AG04450 (cell line): ENCODE results near the gene RELN. TPM values are rescaled to one million over a fixed set of nuclear protein-coding genes. Genes with fewer than 3 reads are reported as not detected.

Experiments used
- CTCF ChIA-PET: fragments of 300-600, 350-600 bp; formaldehyde crosslinking; extraction: SDS; loops from one replicate; lab custom pipeline; 2022; ENCODE audit warnings: antibody characterized with exemption, inconsistent platforms; lab: Charles Lee
- POLR2A ChIA-PET: fragments of 350-600 bp; formaldehyde crosslinking; extraction: SDS; loops from one replicate; lab custom pipeline; 2021; ENCODE audit warnings: antibody characterized with exemption, inconsistent platforms; lab: Yijun Ruan, JAX
- DNase-seq: peaks from one replicate; pipeline ENCODE4 v3.0.0-alpha.2; 2011; ENCODE audit warnings: low read depth, low spot score
- H3K27ac ChIP-seq: one replicate; pipeline ENCODE4 v1.5.1; 2012; ENCODE audit warnings: low read depth, low read length, control low read depth
- H3K27me3 ChIP-seq: one replicate; pipeline ENCODE4 v1.6.0; 2012; ENCODE audit warnings: low read length; ENCODE audit not compliant: control insufficient read depth, insufficient read depth
- H3K4me3 ChIP-seq: 2 replicates; pipeline ENCODE4 v1.5.1; 2011; ENCODE audit warnings: mild to moderate bottlenecking, low read depth, low read length, control low read depth
- H3K9me3 ChIP-seq: 2 replicates; pipeline ENCODE4 v1.5.1; 2012; ENCODE audit warnings: low read length; ENCODE audit not compliant: control insufficient read depth, insufficient read depth
- CTCF ChIP-seq: IDR thresholded peaks from 2 replicates; pipeline ENCODE4 v1.5.1; 2011; ENCODE audit warnings: low read depth, low read length, control low read depth, inconsistent platforms
- polyA plus RNA-seq: library from polyadenylated mRNA; depleted of rRNA; stranded (reverse); fragments of >200 nt; gene quantifications from 2 replicates; pipeline ENCODE4 v1.2.3, GENCODE V29; 2011

RELN gene
- polyA plus RNA-seq, 1 experiment, result 7.6 TPM

GRCh38 chr7:103859709-103860108 is 129.7 kb downstream of the RELN start:
- DNase-seq, result no peak
- CTCF ChIA-PET, result no interaction called here
- POLR2A ChIA-PET, result no interaction called here
- Histone ChIP-seq H3K4me3 (no peak overlapping the region), H3K27ac (no peak overlapping the region), H3K9me3 (no peaks in the 10 kb centered on the region), H3K27me3 (no peaks in the 10 kb centered on the region)
- TF ChIP-seq CTCF, result no peak

- CTCF ChIA-PET, result no interaction called here
Observed at GRCh38 chr7:103857435-103857834, 132.0 kb downstream of the RELN start.

GRCh38 chr7:103856929-103857328 is 132.5 kb downstream of the RELN start:
- no peak for TF ChIP-seq CTCF
- CTCF ChIA-PET, result no interaction called here
- no peak for DNase-seq
- POLR2A ChIA-PET, result no interaction called here
- Histone ChIP-seq H3K27me3 (no peaks in the 10 kb centered on the region), H3K9me3 (no peaks in the 10 kb centered on the region), H3K4me3 (no peak overlapping the region), H3K27ac (no peak overlapping the region)

More at GRCh38 chr7:103857435-103857834, 132.0 kb downstream of the RELN start:
- POLR2A ChIA-PET, result no interaction called here
- Histone ChIP-seq H3K4me3 (no peak overlapping the region), H3K9me3 (no peaks in the 10 kb centered on the region), H3K27me3 (no peaks in the 10 kb centered on the region), H3K27ac (no peak overlapping the region)
- no peak for TF ChIP-seq CTCF
- no peak for DNase-seq

GRCh38 chr7:103855671-103856070 is 133.8 kb downstream of the RELN start:
- CTCF ChIA-PET, result interaction anchor here (1.0 kb wide), 1 partner anchor 281 kb away, joined by 3 read pairs; no protein-coding TSS in a partner anchor

GRCh38 chr7:103854611-103855010 is 134.8 kb downstream of the RELN start:
- H3K4me3 ChIP-seq, result no peak overlapping the region
- H3K9me3 ChIP-seq, result no peaks in the 10 kb centered on the region; the same call in 1 of the 2 replicates
- TF ChIP-seq CTCF, result no peak
- no peak for DNase-seq
- POLR2A ChIA-PET, result no interaction called here
- no peaks in the 10 kb centered on the region for H3K27me3 ChIP-seq
- H3K27ac ChIP-seq, result no peak overlapping the region
- CTCF ChIA-PET, result no interaction called here

More at GRCh38 chr7:103855671-103856070, 133.8 kb downstream of the RELN start:
- DNase-seq, result no peak
- no peak for TF ChIP-seq CTCF
- Histone ChIP-seq H3K4me3 (no peak overlapping the region), H3K9me3 (no peaks in the 10 kb centered on the region), H3K27ac (no peak overlapping the region), H3K27me3 (no peaks in the 10 kb centered on the region)
- POLR2A ChIA-PET, result no interaction called here
